DOHH2 (cell line): ENCODE results near the gene VPS8.

Experiments used
- H3F3A ChIP-seq: fragments of 200-600 bp; sonication (generic), shearing (Covaris generic); 2 replicates; pipeline ENCODE4 v1.6.0; 2016; ENCODE audit warnings: antibody characterized with exemption, mild to moderate bottlenecking; ENCODE audit not compliant: control insufficient read depth, insufficient read depth
- H3K27ac ChIP-seq: fragments of 200-600 bp; sonication (generic); 2 replicates; pipeline ENCODE4 v1.5.1; 2014; ENCODE audit warnings: low read depth, mild to moderate bottlenecking, low read length, moderate library complexity
- H3K27me3 ChIP-seq: fragments of 200-600 bp; sonication (generic); 2 replicates; pipeline ENCODE4 v1.6.1; 2014; ENCODE audit warnings: mild to moderate bottlenecking, low read length, mixed read lengths; ENCODE audit not compliant: control insufficient read depth
- H3K36me3 ChIP-seq: fragments of 200-600 bp; sonication (generic); 2 replicates; pipeline ENCODE4 v1.6.1; 2014; ENCODE audit warnings: mild to moderate bottlenecking, low read length, moderate library complexity, mixed read lengths; ENCODE audit not compliant: control insufficient read depth
- H3K4me1 ChIP-seq: fragments of 200-600 bp; sonication (generic); 2 replicates; pipeline ENCODE4 v1.6.1; 2014; ENCODE audit warnings: mild to moderate bottlenecking, low read length, mixed read lengths; ENCODE audit not compliant: control insufficient read depth
- H3K4me2 ChIP-seq: fragments of 200-600 bp; sonication (generic); 2 replicates; pipeline ENCODE4 v1.6.0; 2014; ENCODE audit warnings: mild to moderate bottlenecking, low read length, moderate library complexity
- H3K4me3 ChIP-seq: fragments of 200-600 bp; sonication (generic); 2 replicates; pipeline ENCODE4 v1.5.1; 2014; ENCODE audit warnings: mild to moderate bottlenecking, low read length, mixed read lengths
- H3K79me2 ChIP-seq: fragments of 200-600 bp; sonication (generic); 2 replicates; pipeline ENCODE4 v1.6.1; 2014; ENCODE audit warnings: mild to moderate bottlenecking, low read length, mixed read lengths; ENCODE audit not compliant: control insufficient read depth
- H3K9me2 ChIP-seq: fragments of 200-600 bp; sonication (generic); replicated peaks from 2 replicates; pipeline ENCODE4 v1.6.1; 2014; ENCODE audit warnings: mild to moderate bottlenecking, low read length, mixed read lengths; ENCODE audit not compliant: control insufficient read depth
- H3K9me3 ChIP-seq: fragments of 200-600 bp; sonication (generic); 2 replicates; pipeline ENCODE4 v1.6.1; 2014; ENCODE audit warnings: antibody characterized with exemption, low read length, mixed read lengths; ENCODE audit not compliant: control insufficient read depth, insufficient read depth
- H4K20me1 ChIP-seq: fragments of 200-600 bp; sonication (generic); 2 replicates; pipeline ENCODE4 v1.6.0; 2014; ENCODE audit warnings: low read depth, mild to moderate bottlenecking, antibody characterized with exemption, low read length, moderate library complexity; ENCODE audit not compliant: control insufficient read depth, insufficient read depth
- CTCF ChIP-seq: fragments of 200-600 bp; sonication (generic); IDR thresholded peaks from one replicate; pipeline ENCODE4 v1.5.1; 2014; ENCODE audit warnings: antibody characterized with exemption, mild to moderate bottlenecking, low read depth, low read length; ENCODE audit not compliant: poor library complexity, severe bottlenecking
- EZH2phosphoT487 ChIP-seq: fragments of 200-600 bp; sonication (generic); IDR thresholded peaks from 2 replicates; pipeline ENCODE4 v1.6.1; 2017; ENCODE audit warnings: borderline replicate concordance, mild to moderate bottlenecking, antibody characterized with exemption, low read length, moderate library complexity, mixed read lengths

VPS8 gene

GRCh38 chr3:185058796-185059195 is 246.8 kb downstream of the VPS8 start:
- Histone ChIP-seq H4K20me1 (no peaks in the 10 kb centered on the region), H3K79me2 (no peaks in the 10 kb centered on the region), H3K4me1 (peaks cover 30% of the 10 kb centered on the region), H3K27me3 (no peaks in the 10 kb centered on the region), H3K27ac (no peak overlapping the region), H3K36me3 (no peaks in the 10 kb centered on the region), H3K9me2 (no peaks in the 10 kb centered on the region), H3K4me3 (no peak overlapping the region), H3F3A (no peaks in the 10 kb centered on the region), H3K4me2 (no peak overlapping the region), H3K9me3 (peaks cover 16% of the 10 kb centered on the region; the same call in 1 of the 2 replicates)
- TF ChIP-seq EZH2phosphoT487 (no peak), CTCF (no peak)

- H3K27ac ChIP-seq = no peak overlapping the region
- H3K9me2 ChIP-seq = no peaks in the 10 kb centered on the region
- no peaks in the 10 kb centered on the region for H4K20me1 ChIP-seq
- no peaks in the 10 kb centered on the region for H3K36me3 ChIP-seq
- no peak overlapping the region for H3K4me3 ChIP-seq
- TF ChIP-seq EZH2phosphoT487 (no peak), CTCF (no peak)
- no peaks in the 10 kb centered on the region for H3F3A ChIP-seq
- H3K27me3 ChIP-seq = no peaks in the 10 kb centered on the region
- no peak overlapping the region for H3K4me2 ChIP-seq
- H3K9me3 ChIP-seq = peaks cover 16% of the 10 kb centered on the region; the same call in 1 of the 2 replicates
- no peaks in the 10 kb centered on the region for H3K79me2 ChIP-seq
- H3K4me1 ChIP-seq = peaks cover 34% of the 10 kb centered on the region
These were observed 247.8 kb downstream of the VPS8 start for GRCh38 chr3:185059766-185060165.

- Histone ChIP-seq H4K20me1 (no peaks in the 10 kb centered on the region), H3K9me2 (no peaks in the 10 kb centered on the region), H3K4me1 (peaks cover 36% of the 10 kb centered on the region), H3K36me3 (no peaks in the 10 kb centered on the region), H3K27me3 (no peaks in the 10 kb centered on the region), H3K4me3 (no peak overlapping the region), H3K27ac (no peak overlapping the region), H3K4me2 (no peak overlapping the region), H3F3A (no peaks in the 10 kb centered on the region), H3K9me3 (peaks cover 16% of the 10 kb centered on the region; the same call in 1 of the 2 replicates), H3K79me2 (no peaks in the 10 kb centered on the region)
- no peak for TF ChIP-seq EZH2phosphoT487
- TF ChIP-seq CTCF = no peak
These were observed 248.7 kb downstream of the VPS8 start for GRCh38 chr3:185060655-185061054.
